ENCODE measurements around the gene RNF115. TPM values are rescaled to one million over a fixed set of nuclear protein-coding genes. Genes with fewer than 3 reads are reported as not detected.

Gene RNF115
- total and polyA plus RNA-seq, 2 of the 13 experiments (the other 11 are each of a cell fraction or from before 2014, with no cell fraction given): 6.0 to 10.1 TPM

DNA sequence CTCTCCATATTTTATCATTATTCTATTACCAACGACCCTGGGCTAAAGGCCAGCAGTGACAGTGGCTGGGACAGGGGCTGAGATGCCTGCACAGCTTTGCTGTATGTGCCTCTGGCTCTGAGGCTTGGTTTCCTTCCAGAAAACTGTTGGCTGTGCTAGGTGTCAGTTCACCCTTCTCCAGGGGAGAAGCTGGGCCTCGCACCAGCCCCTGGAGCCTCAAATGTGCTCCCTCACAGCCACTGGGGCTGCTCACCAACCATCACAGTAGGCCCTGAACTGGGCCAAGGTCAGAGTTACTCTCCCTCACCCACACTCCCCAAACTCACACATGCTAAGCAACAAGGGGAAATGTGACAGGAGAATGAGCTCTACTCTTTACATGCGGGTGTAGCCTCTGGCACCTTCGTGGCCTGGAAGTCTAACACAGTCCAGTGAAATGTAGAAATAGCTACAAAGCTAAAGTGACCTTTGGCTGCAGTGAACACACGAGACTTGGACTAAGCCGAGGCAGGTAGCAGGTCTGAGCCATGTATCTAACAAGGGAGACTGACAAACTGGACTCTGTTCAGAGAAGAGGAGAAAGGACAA is 109.3 kb downstream of the RNF115 start (continued):
- no peak for TF ChIP-seq ZNF225 (CRISPR knock-in tag; IDR thresholded peaks at IDR 0.05)
- TF ChIP-seq, protein P1, sequence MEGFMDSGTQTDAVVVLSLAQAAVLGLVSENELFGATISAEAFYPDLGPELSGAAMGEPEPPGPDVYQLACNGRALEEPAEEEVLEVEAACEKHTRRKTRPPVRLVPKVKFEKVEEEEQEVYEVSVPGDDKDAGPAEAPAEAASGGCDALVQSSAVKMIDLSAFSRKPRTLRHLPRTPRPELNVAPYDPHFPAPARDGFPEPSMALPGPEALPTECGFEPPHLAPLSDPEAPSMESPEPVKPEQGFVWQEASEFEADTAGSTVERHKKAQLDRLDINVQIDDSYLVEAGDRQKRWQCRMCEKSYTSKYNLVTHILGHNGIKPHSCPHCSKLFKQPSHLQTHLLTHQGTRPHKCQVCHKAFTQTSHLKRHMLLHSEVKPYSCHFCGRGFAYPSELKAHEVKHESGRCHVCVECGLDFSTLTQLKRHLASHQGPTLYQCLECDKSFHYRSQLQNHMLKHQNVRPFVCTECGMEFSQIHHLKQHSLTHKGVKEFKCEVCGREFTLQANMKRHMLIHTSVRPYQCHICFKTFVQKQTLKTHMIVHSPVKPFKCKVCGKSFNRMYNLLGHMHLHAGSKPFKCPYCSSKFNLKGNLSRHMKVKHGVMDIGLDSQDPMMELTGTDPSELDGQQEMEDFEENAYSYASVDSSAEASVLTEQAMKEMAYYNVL (CRISPR knock-in tag; IDR thresholded peaks at IDR 0.05; ENCODE audit: borderline replicate concordance): peak; percentile 30; the same call in 1 of the 2 replicates
- TF ChIP-seq ZBTB38 (CRISPR knock-in tag; IDR thresholded peaks at IDR 0.05): no peak
- TF ChIP-seq ZNF253 (CRISPR knock-in tag; IDR thresholded peaks at IDR 0.05; ENCODE audit: borderline replicate concordance): no peak
- TF ChIP-seq MEIS2 (CRISPR knock-in tag; IDR thresholded peaks at IDR 0.05): peak; percentile 25; the same call in 1 of the 2 replicates
- 0 out of 2 replicates have a peak, but pooled peaks have one; percentile 52 for TF ChIP-seq ZNF572 (CRISPR knock-in tag; IDR thresholded peaks at IDR 0.05)
- peak; percentile 64 for TF ChIP-seq ZNF883 (CRISPR knock-in tag; IDR thresholded peaks at IDR 0.05; ENCODE audit: not compliant biosample characterization)
- 0 out of 2 replicates have a peak, but pooled peaks have one; percentile 81 for TF ChIP-seq KLF9 (CRISPR knock-in tag; IDR thresholded peaks at IDR 0.05; ENCODE audit: low read depth)
- peak; percentile 75; the same call in 1 of the 2 replicates for TF ChIP-seq ZNF337 (CRISPR knock-in tag; IDR thresholded peaks at IDR 0.05; ENCODE audit: borderline replicate concordance, low read depth)
- TF ChIP-seq ZNF747 (CRISPR knock-in tag; IDR thresholded peaks at IDR 0.05; ENCODE audit: borderline replicate concordance): no peak; the same call in 1 of the 2 replicates
- TF ChIP-seq, protein P2, sequence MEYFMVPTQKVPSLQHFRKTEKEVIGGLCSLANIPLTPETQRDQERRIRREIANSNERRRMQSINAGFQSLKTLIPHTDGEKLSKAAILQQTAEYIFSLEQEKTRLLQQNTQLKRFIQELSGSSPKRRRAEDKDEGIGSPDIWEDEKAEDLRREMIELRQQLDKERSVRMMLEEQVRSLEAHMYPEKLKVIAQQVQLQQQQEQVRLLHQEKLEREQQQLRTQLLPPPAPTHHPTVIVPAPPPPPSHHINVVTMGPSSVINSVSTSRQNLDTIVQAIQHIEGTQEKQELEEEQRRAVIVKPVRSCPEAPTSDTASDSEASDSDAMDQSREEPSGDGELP (IDR thresholded peaks at IDR 0.05; ENCODE audit: borderline replicate concordance, low read depth): no peak
- TF ChIP-seq ZSCAN25 (CRISPR knock-in tag; IDR thresholded peaks at IDR 0.05): peak; percentile 68; the same call in 1 of the 2 replicates
- TF ChIP-seq, protein P3, sequence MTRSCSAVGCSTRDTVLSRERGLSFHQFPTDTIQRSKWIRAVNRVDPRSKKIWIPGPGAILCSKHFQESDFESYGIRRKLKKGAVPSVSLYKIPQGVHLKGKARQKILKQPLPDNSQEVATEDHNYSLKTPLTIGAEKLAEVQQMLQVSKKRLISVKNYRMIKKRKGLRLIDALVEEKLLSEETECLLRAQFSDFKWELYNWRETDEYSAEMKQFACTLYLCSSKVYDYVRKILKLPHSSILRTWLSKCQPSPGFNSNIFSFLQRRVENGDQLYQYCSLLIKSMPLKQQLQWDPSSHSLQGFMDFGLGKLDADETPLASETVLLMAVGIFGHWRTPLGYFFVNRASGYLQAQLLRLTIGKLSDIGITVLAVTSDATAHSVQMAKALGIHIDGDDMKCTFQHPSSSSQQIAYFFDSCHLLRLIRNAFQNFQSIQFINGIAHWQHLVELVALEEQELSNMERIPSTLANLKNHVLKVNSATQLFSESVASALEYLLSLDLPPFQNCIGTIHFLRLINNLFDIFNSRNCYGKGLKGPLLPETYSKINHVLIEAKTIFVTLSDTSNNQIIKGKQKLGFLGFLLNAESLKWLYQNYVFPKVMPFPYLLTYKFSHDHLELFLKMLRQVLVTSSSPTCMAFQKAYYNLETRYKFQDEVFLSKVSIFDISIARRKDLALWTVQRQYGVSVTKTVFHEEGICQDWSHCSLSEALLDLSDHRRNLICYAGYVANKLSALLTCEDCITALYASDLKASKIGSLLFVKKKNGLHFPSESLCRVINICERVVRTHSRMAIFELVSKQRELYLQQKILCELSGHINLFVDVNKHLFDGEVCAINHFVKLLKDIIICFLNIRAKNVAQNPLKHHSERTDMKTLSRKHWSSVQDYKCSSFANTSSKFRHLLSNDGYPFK (CRISPR knock-in tag; IDR thresholded peaks at IDR 0.05; ENCODE audit: borderline replicate concordance): peak; percentile 52; the same call in 1 of the 2 replicates
- no peak for TF ChIP-seq POLR2AphosphoS2 (IDR thresholded peaks at IDR 0.05; ENCODE audit: low read depth, low read length)
- TF ChIP-seq HOXA5 (CRISPR knock-in tag; IDR thresholded peaks at IDR 0.05): peak; percentile 37; the same call in 1 of the 2 replicates
- TF ChIP-seq, protein P4, sequence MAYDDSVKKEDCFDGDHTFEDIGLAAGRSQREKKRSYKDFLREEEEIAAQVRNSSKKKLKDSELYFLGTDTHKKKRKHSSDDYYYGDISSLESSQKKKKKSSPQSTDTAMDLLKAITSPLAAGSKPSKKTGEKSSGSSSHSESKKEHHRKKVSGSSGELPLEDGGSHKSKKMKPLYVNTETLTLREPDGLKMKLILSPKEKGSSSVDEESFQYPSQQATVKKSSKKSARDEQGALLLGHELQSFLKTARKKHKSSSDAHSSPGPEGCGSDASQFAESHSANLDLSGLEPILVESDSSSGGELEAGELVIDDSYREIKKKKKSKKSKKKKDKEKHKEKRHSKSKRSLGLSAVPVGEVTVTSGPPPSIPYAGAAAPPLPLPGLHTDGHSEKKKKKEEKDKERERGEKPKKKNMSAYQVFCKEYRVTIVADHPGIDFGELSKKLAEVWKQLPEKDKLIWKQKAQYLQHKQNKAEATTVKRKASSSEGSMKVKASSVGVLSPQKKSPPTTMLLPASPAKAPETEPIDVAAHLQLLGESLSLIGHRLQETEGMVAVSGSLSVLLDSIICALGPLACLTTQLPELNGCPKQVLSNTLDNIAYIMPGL (CRISPR knock-in tag; IDR thresholded peaks at IDR 0.05; ENCODE audit: borderline replicate concordance in 1 of 2, low read depth in 1 of 2): peak; percentile 38 to 50; a peak in 3 of 4 replicates
- TF ChIP-seq NR2F6 (IDR thresholded peaks at IDR 0.05): peak; percentile 60; the same call in 1 of the 2 replicates
- peak; percentile 76 for TF ChIP-seq NR2F6 (CRISPR knock-in tag; IDR thresholded peaks at IDR 0.05)
- TF ChIP-seq TAF1 (CRISPR knock-in tag; IDR thresholded peaks at IDR 0.05): no peak; the same call in 1 of the 2 replicates
- peak; percentile 59 for TF ChIP-seq POLR2AphosphoS5 (IDR thresholded peaks at IDR 0.05; ENCODE audit: low read depth, low read length)
- TF ChIP-seq MAZ (IDR thresholded peaks at IDR 0.05; ENCODE audit: borderline replicate concordance, low read depth, low read length): no peak
- TF ChIP-seq MAZ (CRISPR knock-in tag; IDR thresholded peaks at IDR 0.05; ENCODE audit: low read depth): no peak
- peak; percentile 71; the same call in 1 of the 2 replicates for TF ChIP-seq RNF2 (conservative IDR thresholded peaks at IDR 0.05; ENCODE audit: low read depth)

Measured in HepG2 (cell line).